NT2/D1 (cell line): ENCODE measurements around the gene NR3C2.

Source experiments
- YY1 ChIP-seq: IDR thresholded peaks from 2 replicates; pipeline ENCODE4 v1.6.1; 2011; ENCODE audit not compliant: insufficient read length, insufficient read depth
- ZNF274 ChIP-seq: IDR thresholded peaks from 2 replicates; pipeline ENCODE4 v1.6.1; 2011; ENCODE audit warnings: mild to moderate bottlenecking, low read depth, low read length

DNA sequence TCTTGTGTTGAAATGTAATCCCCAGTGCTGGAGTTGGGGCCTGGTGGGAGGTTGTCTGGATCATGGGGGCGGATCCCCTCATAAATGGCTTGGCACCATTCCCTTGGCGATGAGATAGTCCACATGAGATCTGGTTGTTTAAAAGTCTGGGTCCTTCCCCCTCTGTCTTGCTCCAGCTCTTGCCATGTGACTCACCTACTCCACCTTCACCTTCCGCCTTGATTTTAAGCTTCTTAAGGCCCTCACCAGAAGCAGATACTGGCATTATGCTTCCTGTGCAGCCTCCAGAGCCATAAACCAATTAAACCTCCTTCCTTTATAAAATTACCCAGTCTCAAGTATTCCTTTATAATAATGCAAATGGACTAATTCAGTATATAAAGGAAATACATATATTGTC lies 111.5 kb downstream of the NR3C2 start:
- TF ChIP-seq YY1 (no peak), ZNF274 (no peak)
